GM12864 (cell line): ENCODE data around the gene PACRG.

ENCODE experiments used
- DNase-seq: peaks from one replicate; pipeline ENCODE4 v3.0.0-alpha.2; 2011; ENCODE audit warnings: low read depth
- H3K4me3 ChIP-seq: 2 replicates; pipeline ENCODE4 v1.5.1; 2011; ENCODE audit warnings: mild to moderate bottlenecking, low read depth, low read length, control low read depth
- TF ChIP-seq, protein P1 (sequence below): IDR thresholded peaks from 2 replicates; pipeline ENCODE4 v1.5.1; 2011; ENCODE audit warnings: low read depth, mild to moderate bottlenecking, moderate library complexity, low read length, control low read depth, inconsistent platforms; ENCODE audit errors: missing control alignments

Gene PACRG

DNA sequence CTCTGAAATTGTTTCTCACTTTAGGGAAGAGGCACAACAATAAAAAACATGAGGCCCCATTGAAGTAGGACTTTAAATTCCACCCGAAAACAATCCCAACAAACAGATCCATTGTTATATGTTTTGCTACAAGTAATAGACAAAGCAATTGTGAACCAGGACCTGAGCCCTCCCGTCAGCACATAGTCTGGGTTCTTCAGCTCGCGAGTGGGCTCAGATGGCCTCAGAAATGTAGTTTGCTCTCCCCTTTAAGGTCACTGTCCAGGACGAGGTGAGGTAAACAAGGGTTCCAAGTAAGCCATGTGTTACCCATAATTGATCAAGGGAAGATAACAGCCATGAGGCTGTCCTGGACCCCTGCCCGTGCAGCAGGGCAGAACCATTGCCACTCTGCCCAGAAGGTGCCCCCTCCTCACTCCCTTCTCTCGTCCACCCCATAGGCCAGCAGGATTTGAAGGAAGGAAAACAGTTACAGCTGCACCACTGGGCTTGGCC, 526.6 kb downstream of the PACRG start:
- H3K4me3 ChIP-seq: no peak overlapping the region
- TF ChIP-seq, protein P1, sequence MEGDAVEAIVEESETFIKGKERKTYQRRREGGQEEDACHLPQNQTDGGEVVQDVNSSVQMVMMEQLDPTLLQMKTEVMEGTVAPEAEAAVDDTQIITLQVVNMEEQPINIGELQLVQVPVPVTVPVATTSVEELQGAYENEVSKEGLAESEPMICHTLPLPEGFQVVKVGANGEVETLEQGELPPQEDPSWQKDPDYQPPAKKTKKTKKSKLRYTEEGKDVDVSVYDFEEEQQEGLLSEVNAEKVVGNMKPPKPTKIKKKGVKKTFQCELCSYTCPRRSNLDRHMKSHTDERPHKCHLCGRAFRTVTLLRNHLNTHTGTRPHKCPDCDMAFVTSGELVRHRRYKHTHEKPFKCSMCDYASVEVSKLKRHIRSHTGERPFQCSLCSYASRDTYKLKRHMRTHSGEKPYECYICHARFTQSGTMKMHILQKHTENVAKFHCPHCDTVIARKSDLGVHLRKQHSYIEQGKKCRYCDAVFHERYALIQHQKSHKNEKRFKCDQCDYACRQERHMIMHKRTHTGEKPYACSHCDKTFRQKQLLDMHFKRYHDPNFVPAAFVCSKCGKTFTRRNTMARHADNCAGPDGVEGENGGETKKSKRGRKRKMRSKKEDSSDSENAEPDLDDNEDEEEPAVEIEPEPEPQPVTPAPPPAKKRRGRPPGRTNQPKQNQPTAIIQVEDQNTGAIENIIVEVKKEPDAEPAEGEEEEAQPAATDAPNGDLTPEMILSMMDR: no peak
- DNase-seq: no peak

- TF ChIP-seq, protein P1: no peak
- DNase-seq: no peak
Measured at GRCh38 chr6:163255265-163255664, 527.5 kb downstream of the PACRG start.

DNA sequence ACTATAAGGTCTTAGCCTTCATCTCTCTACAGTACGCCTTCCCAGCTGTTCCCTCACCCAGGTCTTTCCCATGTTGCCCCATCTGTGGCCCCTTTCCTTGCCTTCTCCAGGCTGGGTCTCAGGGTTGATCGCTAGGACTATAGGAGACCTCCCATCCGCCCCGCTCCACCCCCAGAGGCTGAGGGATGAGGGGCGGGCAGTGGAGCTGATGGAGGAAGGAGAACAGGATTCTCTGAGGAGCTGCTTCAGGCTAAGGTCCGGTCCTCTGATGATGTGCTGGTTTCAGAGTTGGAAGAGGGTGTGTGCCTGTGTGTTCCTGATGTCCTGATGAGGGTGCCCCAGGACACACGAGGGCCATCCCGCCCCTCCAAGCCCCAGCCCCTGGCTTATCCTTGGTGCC, 531.9 kb downstream of the PACRG start:
- TF ChIP-seq, protein P1: no peak
- H3K4me3 ChIP-seq: no peak overlapping the region
- no peak for DNase-seq

More at GRCh38 chr6:163255265-163255664, 527.5 kb downstream of the PACRG start:
- no peak overlapping the region for H3K4me3 ChIP-seq

GRCh38 chr6:163260111-163260895, 532.5 kb downstream of the PACRG start:
- TF ChIP-seq, protein P1: no peak
- H3K4me3 ChIP-seq: no peak overlapping the region
- DNase-seq: no peak

DNA sequence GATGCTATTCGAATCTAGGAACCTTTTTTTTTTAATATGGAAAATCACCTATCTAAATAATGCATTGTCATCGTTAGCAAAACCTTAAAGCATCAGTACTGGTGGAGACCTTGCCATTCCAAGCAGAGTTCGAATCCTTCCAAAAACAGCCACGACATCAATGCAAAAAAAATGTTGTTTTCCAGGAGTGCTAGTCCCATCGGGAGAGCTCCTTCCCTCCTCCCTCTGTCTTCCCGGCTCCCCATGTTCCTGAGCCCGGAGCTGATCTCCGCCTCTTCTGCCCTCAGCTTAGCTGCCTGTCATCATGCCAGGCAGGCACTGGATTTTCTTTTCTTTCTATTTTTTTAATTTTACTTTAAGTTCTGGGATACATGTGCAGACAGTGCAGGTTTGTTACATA, 533.1 kb downstream of the PACRG start:
- H3K4me3 ChIP-seq: no peak overlapping the region
- TF ChIP-seq, protein P1: no peak
- no peak for DNase-seq

- H3K4me3 ChIP-seq: no peak overlapping the region
- TF ChIP-seq, protein P1: no peak
- DNase-seq: no peak
Measured at GRCh38 chr6:163261361-163261760, 533.6 kb downstream of the PACRG start.

DNA sequence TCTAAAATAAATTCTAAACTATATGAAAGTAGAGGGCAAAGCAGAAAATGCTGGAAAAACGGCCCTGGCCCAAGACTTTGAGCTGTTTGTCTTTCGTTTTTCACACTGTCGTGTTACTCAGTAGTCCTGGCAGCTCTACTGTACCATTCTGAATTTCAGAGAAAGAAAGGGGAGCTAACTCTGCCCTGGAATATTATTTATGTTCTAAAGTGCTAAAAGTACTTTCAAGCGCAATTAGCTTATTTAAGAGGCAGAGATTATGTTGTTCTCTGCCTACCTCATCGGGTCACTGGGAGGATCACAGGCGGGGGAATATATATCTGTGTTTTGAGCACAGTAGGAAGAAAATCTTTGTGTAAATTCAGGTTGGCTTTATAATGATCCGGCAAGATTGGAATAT, 534.3 kb downstream of the PACRG start:
- DNase-seq: no peak
- H3K4me3 ChIP-seq: no peak overlapping the region
- TF ChIP-seq, protein P1: no peak
